ENCODE results near the gene COX6B2.

DNA sequence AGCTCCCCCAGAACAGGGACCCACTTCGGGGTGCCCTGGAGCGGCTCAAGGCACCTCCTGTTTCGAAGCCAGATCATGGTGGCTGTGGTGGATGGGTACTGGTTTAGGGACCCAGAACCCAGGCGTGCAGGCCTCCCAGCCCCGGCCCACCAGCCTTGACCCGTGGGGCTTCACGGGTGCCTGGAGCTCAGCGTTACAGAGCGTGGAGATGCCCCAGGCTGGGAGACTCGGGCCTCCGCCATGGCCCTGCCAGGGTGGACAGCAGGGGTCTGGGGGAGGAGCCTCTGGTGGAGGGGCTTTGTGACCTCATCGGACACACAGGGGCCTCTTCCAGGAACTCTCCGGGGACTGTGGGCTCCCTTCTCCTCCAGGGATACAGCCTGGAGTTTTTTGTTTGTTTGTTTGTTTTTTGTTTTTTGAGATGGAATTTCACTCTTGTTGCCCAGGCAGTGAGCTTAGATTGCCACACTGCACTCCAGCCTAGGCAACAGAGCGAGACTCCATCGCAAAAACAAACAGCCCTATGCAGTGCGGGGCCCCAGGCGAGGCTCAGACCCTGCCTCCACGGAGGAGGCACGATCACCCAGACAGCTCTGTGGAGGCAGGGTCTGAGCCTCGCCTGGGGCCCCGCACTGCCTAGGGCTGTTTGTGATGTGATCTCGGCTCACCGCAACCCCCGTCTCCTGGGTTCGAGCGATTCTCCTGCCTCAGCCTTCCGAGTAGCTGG lies 8.6 kb upstream of the COX6B2 start, which contains the start of gene GARIN5B:
- TF ChIP-seq CSDC2 (CRISPR knock-in tag; IDR thresholded peaks at IDR 0.05) (no peak), ARNTL (CRISPR knock-in tag; IDR thresholded peaks at IDR 0.05; ENCODE audit: borderline replicate concordance, low read depth) (no peak), ZNF8 (CRISPR knock-in tag; IDR thresholded peaks at IDR 0.05) (no peak), ZC3H10 (CRISPR knock-in tag; IDR thresholded peaks at IDR 0.05) (no peak), CSRNP3 (CRISPR knock-in tag; IDR thresholded peaks at IDR 0.05) (no peak), RARB (CRISPR knock-in tag; IDR thresholded peaks at IDR 0.05) (no peak), BACH2 (CRISPR knock-in tag; IDR thresholded peaks at IDR 0.05; ENCODE audit: borderline replicate concordance) (no peak), PATZ1 (CRISPR knock-in tag; IDR thresholded peaks at IDR 0.05; ENCODE audit: borderline replicate concordance) (no peak), GLIS3 (CRISPR knock-in tag; IDR thresholded peaks at IDR 0.05) (no peak), PPARA (CRISPR knock-in tag; IDR thresholded peaks at IDR 0.05; ENCODE audit: borderline replicate concordance) (no peak), TOX (CRISPR knock-in tag; IDR thresholded peaks at IDR 0.05; ENCODE audit: borderline replicate concordance) (no peak), TCF4 (CRISPR knock-in tag; IDR thresholded peaks at IDR 0.05; ENCODE audit: borderline replicate concordance) (no peak), ZNF565 (CRISPR knock-in tag; conservative IDR thresholded peaks at IDR 0.05; ENCODE audit: low read depth) (no peak)
- TF ChIP-seq, protein P1, sequence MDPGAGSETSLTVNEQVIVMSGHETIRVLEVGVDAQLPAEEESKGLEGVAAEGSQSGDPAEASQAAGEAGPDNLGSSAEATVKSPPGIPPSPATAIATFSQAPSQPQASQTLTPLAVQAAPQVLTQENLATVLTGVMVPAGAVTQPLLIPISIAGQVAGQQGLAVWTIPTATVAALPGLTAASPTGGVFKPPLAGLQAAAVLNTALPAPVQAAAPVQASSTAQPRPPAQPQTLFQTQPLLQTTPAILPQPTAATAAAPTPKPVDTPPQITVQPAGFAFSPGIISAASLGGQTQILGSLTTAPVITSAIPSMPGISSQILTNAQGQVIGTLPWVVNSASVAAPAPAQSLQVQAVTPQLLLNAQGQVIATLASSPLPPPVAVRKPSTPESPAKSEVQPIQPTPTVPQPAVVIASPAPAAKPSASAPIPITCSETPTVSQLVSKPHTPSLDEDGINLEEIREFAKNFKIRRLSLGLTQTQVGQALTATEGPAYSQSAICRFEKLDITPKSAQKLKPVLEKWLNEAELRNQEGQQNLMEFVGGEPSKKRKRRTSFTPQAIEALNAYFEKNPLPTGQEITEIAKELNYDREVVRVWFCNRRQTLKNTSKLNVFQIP (CRISPR knock-in tag; IDR thresholded peaks at IDR 0.05; ENCODE audit: borderline replicate concordance, low read depth) = no peak

All from SK-N-SH treated with all-trans-retinoic acid at 6 μM for 48 hours (cell line).